ENCODE results near the gene BANP.
"Not testable (repeated sequence)": the region's sequence is repeated elsewhere in the genome, so short reads cannot be mapped to it uniquely, and the experiment has no call there.

The BANP gene

DNA sequence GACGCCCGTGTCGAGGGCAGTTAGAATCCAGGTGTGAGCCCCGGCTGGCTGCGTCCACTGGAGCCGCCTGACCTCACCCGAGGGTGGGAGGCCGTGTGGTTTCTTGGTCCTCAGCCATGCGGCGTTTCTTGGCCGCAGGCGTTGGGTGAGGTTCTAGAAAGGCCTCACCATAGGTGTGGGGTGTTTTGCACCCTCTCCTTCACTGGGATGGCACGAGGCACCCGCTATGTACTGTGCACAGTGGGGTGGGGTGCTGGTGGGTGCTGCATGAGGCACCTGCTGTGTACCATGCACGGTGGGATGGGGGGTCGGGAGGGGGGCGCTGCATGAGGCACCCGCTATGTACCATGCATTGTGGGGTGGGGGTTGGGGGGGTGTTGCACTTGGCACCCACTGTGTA lies 169.6 kb downstream of the BANP start:
- Mint-ChIP-seq H3K27ac (no peak overlapping the region), H3K9me3 (no peaks in the 10 kb centered on the region), H3K27me3 (ENCODE audit: low read depth) (peaks cover 29% of the 10 kb centered on the region), H3K4me1 (peaks cover 35% of the 10 kb centered on the region), H3K36me3 (ENCODE audit: low read depth) (no peaks in the 10 kb centered on the region), H3K4me3 (no peak overlapping the region)
- no peak for TF ChIP-seq CTCF (IDR thresholded peaks at IDR 0.05; ENCODE audit: unreplicated experiment in 3 of 3)

- Mint-ChIP-seq H3K27ac (peak overlapping the region in 1 of 3 experiments; percentile 27), H3K4me1 (peaks cover 34% of the 10 kb centered on the region), H3K27me3 (ENCODE audit: low read depth) (peaks cover 27% of the 10 kb centered on the region)
- not testable (repeated sequence) for H3K4me3 Mint-ChIP-seq; H3K9me3 Mint-ChIP-seq; H3K36me3 Mint-ChIP-seq (ENCODE audit: low read depth)
Measured at GRCh38 chr16:88121391-88121790, 170.2 kb downstream of the BANP start.

GRCh38 chr16:88121886-88122580 lies 170.8 kb downstream of the BANP start:
- TF ChIP-seq CTCF (IDR thresholded peaks at IDR 0.05; ENCODE audit: unreplicated experiment in 3 of 3), result no peak
- Mint-ChIP-seq H3K27ac (peak overlapping the region in 2 of 3 experiments; percentile 20 to 27), H3K27me3 (ENCODE audit: low read depth) (peaks cover 22% of the 10 kb centered on the region)

More at GRCh38 chr16:88121886-88122580, 170.8 kb downstream of the BANP start:
- no peak overlapping the region for H3K4me3 Mint-ChIP-seq
- H3K4me1 Mint-ChIP-seq, result peaks cover 29% of the 10 kb centered on the region
- H3K9me3 Mint-ChIP-seq, result no peaks in the 10 kb centered on the region
- no peaks in the 10 kb centered on the region for H3K36me3 Mint-ChIP-seq (ENCODE audit: low read depth)

Measured in nephron (organoid).